DMS 273 (cell line): ENCODE measurements around the gene RND2.
"Not testable (repeated sequence)": the region's sequence is repeated elsewhere in the genome, so short reads cannot be mapped to it uniquely, and the experiment has no call there.

Source experiments
- DNase-seq: peaks from one replicate; lab custom pipeline; 2025; ENCODE audit not compliant: unreplicated experiment; lab: John Stamatoyannopoulos, UW

Gene RND2, protein sequence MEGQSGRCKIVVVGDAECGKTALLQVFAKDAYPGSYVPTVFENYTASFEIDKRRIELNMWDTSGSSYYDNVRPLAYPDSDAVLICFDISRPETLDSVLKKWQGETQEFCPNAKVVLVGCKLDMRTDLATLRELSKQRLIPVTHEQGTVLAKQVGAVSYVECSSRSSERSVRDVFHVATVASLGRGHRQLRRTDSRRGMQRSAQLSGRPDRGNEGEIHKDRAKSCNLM

DNA sequence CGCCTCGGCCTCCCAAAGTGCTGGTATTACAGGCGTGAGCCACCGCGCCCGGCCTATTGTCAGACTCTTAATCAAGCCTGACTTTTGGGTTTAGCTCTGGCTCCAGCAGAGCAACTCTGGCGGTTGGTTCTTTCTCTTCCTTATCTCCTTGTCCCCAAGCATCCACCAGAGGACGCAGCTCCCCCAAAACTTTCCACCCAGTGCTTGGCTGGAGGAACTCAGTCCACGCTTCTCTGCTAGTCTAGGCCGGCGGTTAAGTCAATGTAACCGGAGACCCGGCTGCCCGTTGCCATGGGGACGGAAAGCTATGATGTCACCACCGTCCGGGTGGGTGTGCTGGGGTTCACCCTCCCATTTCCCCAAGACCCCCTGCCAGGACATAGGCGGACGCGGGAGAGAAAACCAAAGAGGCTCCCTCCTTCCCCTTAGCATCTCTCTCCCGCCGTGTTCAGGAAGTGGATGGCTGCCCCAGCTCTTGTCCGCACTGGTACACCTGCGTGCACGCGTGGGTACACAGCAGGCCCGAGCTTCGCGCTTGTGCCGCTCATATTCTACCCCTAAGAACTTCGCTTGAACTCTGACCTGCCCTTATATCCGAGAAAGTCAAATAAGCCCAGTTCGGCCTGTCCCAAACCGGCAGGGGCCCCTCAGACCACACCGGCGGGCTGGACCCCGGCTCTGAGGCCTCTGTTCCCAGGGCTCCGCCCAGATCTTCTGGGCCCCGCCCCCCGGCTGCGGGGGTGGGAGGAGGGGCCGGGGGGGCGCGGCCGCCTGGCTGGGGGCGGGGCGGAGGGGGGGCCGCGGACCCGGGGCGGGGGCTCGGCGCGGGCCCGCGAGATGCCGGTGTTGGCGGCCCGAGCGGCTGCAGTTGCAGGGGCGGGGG lies at the start of gene RND2:
TSS of gene RND2 (plus strand) at position 825 of the 883 bp plus-strand sequence. CDS start 117 bp downstream, outside the sequence.
- DNase-seq = peak; percentile 99

DNA sequence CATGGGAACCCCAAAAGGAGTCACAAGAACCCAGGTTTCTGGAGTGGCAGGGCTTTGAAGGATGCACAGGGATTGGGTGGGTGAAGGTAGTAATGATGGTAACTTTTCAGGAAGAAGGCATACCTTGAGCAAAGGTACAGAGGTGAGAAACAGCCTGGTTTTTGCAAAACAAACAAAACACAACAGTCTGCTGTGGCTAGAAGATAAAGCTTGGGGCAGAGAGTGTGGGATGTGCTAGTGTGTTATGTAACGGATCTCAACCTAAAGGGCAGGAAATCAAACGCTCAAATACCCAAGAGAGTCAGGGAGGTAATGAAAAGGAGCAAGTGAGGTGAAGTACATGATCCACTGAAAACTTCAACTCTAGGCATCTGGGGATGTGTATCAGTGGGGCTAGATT lies 49.8 kb upstream of the RND2 start:
- no peak for DNase-seq

DNA sequence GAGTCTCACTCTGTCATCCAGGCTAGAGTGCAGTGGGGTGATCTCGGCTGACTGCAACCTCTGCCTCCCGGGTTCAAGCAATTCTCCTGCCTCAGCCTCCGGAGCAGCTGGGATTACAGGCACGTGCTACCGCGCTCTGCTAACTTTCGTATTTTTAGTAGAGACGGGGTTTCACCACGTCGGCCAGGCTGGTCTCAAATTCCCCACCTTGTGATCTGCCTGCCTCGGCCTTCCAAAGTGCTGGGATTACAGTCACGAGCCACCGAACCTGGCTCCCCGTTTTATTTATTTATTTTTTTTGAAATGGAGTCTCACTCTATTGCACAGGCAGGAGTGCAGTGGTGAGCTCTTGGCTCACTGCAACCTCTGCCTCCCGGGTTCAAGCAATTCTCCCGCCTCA lies 49.3 kb upstream of the RND2 start:
- DNase-seq = not testable (repeated sequence)

DNA sequence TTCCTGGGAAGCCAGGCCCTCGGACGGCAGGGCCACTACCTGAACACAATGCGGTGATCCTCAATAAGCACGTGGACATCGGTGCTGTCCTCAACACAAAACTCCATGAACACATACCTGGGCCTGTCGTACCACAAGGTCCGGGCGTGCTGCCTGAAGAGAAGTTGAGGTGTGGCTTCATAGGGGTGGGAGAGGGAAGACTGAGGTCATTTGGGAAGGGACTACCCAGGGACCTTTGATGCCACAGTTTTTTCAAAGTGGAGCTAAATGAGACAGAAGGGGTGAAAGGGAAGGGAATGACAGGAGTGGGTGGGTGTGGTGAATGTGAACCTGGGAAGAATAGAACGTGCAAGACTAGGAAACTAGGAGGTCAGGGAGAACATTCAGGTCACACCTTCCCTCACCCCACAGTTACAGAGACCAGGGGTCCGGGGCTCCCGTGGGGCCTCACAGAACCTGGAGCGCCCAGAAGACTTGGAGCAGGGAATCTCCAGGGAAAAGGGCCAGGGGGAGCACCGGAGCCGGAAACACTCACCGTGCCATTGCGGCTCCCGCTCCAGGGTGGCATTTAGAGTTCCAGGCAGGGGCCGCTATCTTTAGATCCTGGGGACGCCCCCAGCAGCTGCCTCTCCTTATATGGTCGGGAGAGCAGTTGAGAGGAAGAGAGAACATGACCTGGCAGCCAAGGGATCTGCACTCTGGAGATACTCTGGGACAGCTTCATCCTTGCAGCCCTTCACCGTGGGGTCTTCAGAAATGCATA lies 45.3 kb upstream of the RND2 start, which contains the start of gene PTGES3L:
TSS of gene PTGES3L (minus strand) at position 570 of the 763 bp plus-strand sequence. CDS start at position 543, 27 bp downstream.
- peak; percentile 95 for DNase-seq

DNA sequence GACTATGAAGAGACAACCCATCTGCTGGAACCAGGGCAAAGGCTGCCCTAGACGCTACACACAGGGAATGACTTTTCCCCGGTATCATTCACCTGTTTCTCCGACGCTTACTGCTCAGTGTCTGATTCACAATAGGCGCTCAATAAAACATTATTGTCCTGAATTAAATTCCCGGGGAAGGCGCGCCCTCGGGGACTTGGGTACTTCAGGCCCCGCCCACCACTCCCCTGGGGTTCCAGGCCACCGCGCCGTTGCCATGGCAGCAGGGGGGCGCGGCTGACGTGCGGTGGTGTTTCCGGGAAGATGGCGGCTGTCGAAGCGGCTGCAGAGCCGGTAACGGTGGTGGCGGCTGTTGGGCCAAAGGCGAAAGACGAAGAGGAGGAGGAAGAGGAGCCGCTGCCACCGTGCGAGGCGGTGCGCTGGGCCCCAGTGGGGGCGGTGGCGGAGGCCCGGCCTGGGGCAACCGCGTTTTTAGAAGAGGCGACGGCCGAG lies 44.7 kb upstream of the RND2 start, which contains the start of gene RUNDC1:
TSS of gene RUNDC1 (plus strand) at position 292 of the 492 bp plus-strand sequence. CDS start at position 304, 12 bp downstream.
- peak; percentile 95 for DNase-seq

DNA sequence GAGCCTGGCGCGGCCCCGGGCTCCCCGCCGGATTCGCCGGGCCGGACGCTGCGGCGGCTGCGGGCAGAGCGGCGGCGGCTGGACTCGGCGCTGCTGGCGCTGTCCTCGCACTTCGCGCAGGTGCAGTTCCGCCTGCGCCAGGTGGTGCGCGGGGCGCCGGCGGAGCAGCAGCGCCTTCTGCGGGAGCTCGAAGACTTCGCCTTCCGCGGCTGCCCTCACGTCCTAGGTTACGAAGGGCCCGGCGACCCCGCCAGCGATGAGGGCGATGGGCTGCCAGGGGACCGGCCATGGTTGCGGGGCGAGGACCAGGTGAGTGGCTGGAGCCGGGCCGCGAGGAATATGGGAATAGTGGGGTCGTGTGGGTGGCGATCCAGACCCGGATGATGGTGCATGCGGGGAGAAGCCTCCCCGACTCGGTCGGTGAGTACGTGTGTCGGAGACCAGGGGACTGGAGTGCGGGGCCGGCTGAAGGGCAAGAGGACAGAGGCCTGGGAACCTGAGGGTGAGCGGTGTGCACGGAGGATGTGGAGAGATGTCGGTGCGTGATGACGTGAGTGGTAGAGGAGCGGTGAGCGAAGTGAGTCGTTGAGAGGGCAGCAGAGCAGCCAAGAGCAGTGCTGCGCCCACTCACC lies 44.1 kb upstream of the RND2 start:
- DNase-seq = peak; percentile 77

DNA sequence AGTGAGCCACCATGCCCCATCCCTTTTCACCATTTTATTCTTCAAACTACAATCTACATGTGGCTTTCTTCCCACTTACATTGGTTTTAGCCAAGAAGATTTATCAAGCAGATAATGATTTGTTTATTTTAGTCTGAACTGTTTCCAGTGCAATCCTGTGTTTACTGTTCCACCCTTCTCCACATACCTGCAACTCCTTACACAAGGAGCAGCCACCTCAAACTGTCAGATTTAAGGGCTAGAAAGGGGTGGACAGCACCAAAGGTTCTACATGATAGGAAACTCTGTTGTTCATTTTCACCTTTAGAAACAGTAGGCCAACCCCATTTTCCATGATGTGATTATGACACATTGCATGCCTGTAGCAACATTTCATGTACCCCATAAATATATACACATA lies 42.8 kb upstream of the RND2 start:
- DNase-seq = no peak

DNA sequence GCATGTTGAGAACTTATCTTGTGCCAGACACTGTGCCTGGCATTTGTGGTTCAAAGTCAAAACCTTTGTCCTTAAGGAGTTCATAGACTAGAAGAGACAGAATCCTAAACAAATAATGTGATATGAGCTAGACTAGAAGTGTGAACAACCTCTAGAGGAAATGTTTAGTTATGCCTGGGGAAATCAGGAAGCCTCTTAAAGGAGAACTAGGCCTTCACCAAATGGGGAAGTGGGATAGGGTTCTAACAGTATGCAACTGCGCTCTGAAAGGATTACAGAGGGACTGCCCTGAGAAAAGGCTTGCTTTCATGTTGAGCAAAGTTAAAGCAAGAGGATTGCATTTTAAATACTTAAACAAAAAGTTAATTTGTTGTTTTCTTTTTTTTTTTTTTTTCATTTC lies 39.8 kb upstream of the RND2 start:
- no peak for DNase-seq

DNA sequence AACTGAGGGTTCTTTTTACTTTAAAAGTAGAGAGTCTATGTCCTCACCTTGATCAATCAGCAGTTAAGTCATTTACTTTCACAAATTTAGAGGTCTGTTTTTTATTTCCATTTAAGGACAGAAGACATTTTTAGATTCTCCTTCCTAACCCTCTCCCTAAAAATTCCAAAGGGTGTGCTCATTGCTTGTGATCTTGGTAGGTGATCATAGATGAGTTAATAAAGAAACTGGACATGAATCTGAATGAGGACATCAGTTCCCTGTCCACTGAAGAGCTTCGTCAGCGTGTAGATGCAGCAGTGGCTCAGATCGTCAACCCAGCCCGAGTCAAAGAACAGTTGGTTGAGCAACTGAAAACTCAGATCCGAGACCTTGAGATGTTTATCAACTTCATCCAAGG lies 35.9 kb upstream of the RND2 start:
- DNase-seq = no peak

DNA sequence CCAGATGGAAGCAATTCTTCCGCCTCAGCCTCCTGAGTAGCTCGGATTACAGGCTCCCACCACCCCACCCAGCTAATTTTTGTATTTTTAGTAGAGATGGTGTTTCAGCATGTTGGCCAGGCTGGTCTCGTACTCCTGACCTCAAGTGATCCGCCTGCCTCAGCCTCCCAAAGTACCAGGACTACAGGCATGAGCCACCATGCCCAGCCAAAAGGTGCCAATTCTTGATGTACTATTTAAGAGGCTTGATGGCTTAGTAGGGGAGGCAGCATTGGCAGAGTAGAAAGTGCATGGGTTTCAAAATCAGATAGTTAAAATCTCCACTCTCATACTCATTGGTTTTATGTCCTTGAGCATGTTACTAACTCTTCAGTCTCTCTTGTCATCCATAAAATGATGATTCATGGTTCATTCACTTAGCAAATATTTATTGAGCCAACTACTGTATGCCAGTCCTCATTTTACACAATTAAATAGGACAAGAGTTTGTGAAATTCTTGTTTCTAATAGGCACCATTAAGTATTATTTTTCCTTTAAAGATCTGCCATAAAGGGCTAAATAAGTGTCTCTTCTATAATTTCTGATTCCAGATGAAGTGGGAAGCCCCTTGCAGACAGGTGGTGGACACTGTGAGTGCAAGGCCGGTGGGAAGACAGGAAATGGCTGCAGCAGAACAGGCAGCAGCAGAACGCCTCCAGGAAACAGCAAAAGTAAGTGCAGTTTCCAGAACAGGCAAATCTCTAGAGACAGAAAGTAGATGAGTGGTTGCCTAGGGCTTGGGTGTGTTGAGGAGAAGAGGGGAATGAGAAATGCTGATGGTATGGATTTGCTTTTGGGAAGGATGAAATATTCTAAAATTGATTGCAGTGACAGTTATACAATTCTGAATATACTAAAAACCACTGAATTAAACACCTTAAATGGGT lies 35.0 kb upstream of the RND2 start:
- no peak for DNase-seq

DNA sequence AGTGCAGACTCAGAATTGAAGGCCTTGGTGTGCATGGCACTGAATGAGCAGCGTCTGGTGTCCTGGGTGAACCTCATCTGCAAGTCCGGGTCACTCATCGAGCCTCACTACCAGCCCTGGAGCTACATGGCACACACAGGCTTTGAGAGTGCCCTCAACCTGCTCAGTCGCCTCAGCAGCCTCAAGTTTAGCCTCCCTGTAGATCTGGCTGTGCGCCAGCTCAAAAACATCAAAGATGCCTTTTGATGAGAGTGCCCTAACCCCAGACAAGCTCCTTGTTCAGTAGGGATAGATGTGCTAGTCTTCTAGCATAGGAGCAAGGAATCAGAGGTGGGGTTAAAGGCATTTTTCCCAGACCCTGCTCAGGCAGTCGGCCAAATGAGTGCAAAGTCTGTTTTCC lies 33.6 kb upstream of the RND2 start:
- DNase-seq = no peak

DNA sequence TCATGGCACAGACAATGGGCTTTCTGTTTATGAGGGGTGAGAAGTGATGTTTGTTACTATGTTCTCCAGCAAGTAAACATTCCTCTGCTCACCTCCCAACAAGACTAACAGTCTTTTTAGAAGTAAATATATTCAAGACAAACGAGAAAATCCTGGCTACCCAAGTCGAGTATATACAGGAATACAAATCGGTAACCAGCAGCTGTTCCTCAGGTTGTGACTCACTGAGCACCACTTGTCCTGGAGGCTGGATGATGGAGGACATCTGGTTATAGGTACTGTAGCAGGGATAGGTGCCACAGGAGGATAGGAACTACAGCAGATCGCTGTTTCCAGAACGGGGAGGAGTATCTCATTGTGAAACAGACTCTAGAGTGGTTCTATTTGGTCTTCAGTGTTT lies 32.2 kb upstream of the RND2 start:
- no peak for DNase-seq

DNA sequence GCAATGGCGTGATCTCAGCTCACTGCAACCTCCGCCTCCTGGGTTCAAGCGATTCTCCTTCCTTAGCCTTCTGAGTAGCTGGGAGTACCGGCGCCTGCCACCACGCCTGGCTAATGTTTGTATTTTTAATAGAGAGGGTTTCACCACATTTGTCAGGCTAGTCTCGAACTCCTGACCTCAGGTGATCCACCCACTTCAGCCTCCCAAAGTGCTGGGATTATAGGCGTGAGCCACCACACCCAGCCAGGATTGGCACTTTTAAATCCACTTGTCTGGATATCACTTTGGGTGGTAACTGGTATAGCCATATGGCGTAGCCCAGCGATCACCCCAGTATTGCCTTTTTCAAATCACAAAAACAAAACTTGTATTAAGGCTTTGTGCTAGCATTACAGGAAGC lies 31.1 kb upstream of the RND2 start:
- not testable (repeated sequence) for DNase-seq

DNA sequence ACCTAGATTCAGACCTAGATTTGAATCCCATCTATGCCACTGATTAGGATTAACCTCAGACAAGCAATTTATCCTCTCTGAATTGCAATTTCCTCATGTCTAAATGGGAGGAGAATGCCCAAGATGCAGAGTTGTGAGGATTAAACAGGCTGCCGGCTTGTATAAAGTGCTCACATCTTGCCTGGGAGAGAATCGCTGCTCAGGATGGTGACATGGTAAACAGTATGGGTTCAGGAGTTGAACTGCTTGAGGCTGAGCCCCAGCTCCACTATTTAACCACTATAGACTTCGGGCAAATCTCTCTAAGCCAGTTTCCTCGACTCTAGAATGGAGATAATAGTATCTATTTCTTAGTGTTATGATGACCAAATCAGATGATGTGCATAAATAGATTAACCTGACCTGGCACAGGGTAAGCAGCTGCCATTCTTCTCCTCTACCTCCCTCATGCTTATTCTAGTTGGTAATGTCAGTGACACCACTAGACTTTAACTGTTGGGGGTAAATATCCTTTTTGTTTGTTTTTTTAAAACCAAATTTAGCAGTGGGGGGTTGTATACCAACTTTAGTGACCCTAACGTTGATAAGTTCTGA lies 27.5 kb upstream of the RND2 start:
- DNase-seq = peak; percentile 55

DNA sequence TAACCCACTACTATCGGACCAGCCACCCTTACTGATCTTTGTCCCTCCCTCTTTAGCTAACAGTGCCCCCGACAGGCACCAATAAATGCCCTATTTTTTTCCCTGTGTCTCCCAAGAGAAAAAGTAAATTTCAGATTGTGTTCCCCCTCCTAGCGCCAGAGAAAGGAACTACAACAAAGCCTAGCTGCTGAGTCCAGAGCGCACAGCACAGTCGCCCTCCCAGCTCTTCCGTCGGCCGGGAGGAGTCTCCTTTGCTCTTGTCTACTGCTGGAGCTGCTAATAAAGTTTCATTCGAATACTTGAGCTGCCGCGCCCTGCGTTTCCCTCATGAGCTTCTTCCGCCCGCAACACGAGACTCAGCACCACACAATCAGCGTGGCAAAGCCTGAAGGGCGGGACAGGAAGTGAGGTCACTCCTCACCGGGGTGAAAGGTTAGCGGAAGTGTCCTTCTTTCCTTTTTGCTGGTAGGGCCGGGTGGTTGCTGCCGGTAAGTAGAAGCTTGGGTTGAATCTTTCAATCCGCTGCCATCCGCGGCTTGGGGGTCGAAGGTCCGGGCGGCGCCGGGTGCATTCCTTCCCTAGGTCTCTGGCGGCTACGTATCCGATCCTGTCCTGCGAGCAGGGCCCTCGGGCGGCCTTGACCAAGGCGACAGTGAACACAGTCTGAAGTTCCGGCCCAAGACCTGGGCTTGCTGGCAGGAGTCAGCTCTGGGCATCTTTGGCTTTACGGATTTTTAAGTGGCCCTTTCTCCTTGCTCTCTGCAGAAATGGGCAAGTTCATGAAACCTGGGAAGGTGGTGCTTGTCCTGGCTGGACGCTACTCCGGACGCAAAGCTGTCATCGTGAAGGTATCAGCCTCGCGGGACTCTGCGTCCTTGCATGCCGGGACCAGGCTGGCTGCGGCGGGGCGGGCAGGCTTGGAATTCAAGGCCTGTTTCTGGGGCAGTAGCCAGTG lies 26.8 kb upstream of the RND2 start, which contains the start of gene RPL27:
TSS of gene RPL27 (plus strand) at position 436 of the 955 bp plus-strand sequence. CDS start at position 768, 332 bp downstream.
- DNase-seq = peak; percentile 100

DNA sequence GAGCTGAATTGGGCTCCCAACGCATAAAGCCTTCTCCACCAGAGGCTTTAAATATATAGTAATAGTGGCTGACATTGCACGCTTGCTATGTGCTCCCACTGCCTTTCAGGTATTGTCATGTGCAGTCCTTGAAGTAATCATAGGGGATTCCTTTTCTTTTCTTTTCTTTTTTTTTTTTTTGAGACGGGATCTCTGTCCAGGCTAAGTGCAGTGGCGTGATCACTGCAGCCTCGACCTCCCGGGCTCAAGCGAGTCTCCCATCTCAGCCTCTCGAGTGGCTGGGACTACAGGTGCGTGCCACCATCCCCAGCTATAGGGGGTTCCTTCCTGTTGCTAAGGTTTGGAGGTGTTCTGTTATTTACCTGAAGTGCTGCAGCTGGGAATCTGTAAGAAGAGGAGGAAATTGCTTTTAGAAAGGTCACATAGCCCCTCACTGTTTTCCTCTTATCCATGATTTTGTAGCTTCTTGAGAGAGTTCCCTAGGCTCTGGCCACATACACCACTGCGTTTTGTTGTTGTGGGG lies 26.0 kb upstream of the RND2 start:
- DNase-seq = no peak

DNA sequence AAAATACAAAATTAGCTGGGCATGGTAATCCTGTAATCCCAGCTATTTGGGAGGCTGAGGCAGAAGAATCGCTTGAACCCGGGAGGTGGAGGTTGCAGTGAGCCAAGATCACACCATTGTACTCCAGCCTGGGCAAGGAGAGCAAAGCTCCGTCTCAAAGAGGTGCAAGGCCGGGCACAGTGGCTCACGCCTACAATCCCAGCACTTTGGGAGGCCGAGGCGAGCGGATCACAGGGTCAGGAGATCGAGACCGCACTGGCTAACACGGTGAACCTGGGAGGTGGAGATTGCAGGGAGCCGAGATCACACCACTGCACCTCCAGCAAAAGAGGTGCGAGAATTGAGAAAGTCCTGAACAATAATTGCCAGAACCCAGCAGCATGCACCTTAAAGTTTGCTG lies 24.1 kb upstream of the RND2 start:
- not testable (repeated sequence) for DNase-seq
